C4-2B (cell line): ENCODE results near the gene VAC14.

Source experiments
- ZFX ChIP-seq: fragments of 450-650 bp; IDR thresholded peaks from 2 replicates; pipeline ENCODE4 v1.6.1; 2017
- TF ChIP-seq, protein P1 (sequence below): fragments of 450-650 bp; conservative IDR thresholded peaks from 2 replicates; pipeline ENCODE4 v1.5.1; 2017; ENCODE audit warnings: mild to moderate bottlenecking

DNA sequence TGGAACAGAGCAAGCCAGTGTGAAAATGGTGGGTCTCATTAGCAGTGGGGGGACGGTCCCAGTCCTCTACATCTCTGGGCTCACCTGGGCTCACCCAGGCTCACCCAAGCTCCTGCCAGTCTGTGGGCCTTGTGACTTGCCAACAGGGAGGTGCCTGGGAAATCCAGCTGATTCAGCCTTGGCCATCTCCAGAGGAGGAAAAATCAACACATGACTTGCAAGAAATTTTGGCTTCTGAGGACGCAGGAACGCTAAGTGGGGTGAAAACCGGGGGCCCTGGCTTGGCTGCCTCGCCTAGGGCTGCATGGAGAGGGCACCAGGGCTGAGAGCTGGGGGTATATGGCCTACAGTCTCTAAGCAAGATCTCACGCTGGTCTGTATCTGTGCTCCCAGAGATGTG is 47.7 kb downstream of the VAC14 start:
- TF ChIP-seq ZFX: no peak
- TF ChIP-seq, protein P1, sequence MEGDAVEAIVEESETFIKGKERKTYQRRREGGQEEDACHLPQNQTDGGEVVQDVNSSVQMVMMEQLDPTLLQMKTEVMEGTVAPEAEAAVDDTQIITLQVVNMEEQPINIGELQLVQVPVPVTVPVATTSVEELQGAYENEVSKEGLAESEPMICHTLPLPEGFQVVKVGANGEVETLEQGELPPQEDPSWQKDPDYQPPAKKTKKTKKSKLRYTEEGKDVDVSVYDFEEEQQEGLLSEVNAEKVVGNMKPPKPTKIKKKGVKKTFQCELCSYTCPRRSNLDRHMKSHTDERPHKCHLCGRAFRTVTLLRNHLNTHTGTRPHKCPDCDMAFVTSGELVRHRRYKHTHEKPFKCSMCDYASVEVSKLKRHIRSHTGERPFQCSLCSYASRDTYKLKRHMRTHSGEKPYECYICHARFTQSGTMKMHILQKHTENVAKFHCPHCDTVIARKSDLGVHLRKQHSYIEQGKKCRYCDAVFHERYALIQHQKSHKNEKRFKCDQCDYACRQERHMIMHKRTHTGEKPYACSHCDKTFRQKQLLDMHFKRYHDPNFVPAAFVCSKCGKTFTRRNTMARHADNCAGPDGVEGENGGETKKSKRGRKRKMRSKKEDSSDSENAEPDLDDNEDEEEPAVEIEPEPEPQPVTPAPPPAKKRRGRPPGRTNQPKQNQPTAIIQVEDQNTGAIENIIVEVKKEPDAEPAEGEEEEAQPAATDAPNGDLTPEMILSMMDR: no peak
